H1 (cell line): ENCODE measurements around the gene LCN6. TPM values are rescaled to one million over a fixed set of nuclear protein-coding genes. Genes with fewer than 3 reads are reported as not detected.

Source experiments
- SP1 ChIP-seq: IDR thresholded peaks from 2 replicates; pipeline ENCODE4 v1.6.1; 2011; ENCODE audit warnings: low read depth, low read length
- SUZ12 ChIP-seq: fragments of 200-600 bp; sonication (generic); IDR thresholded peaks from 2 replicates; pipeline ENCODE4 v1.6.1; 2012; ENCODE audit warnings: mild to moderate bottlenecking, inconsistent platforms, low read length, moderate library complexity, mixed read lengths
- polyA plus RNA-seq, 7 experiments: library from polyadenylated mRNA; depleted of rRNA in 3 of 7; stranded (reverse) in 5 of 7; unstranded in 2 of 7; fragments of >200 nt in 5 of 7; fragments of 200-250 nt in 2 of 7; gene quantifications; 1 replicate in 5 of 7; 2 replicates in 1 of 7; 4 replicates in 1 of 7; pipeline versions ENCODE4 v1.2.1 to v1.2.3, GENCODE V29; 2011 to 2013; ENCODE audit warnings: missing spikeins in 2 of 7, mixed read lengths in 2 of 7
- total RNA-seq: library from RNA; stranded (reverse); fragmentation: NEBNext Ultra II Directional; extraction: Animal tissue kit (Norgen Biotek cat#: 25700); gene quantifications from 2 replicates; pipeline ENCODE4 v1.2.1, GENCODE V29; 2021
- TF ChIP-seq, protein P1 (sequence below): IDR thresholded peaks from 2 replicates; pipeline ENCODE4 v1.6.1; 2012; ENCODE audit warnings: low read length, inconsistent platforms

Gene LCN6
- total and polyA plus RNA-seq, 2 of the 8 experiments (the other 6 are each of a cell fraction or from before 2014, with no cell fraction given) = not detected

DNA sequence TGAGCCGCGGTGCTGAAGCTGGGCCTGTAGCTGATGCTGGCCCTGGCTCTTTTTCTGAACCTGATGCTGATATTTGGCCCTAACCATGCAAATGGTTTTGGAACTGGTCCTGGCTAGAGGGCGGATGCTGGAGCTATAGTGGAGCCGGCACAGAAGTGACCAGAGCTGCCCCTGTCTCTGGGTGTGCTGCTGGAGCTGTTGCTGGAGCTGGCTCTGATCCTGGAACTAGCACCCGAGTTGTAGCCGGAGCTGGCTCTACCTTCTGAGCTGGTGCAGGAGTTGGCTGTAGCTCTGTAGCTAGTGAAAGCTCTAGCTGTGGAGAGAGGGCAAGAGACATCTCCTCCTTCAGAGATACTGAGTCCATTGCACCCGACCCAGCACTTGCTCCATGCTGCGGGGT lies 18.4 kb downstream of the LCN6 start (continued):
- TF ChIP-seq, protein P1, sequence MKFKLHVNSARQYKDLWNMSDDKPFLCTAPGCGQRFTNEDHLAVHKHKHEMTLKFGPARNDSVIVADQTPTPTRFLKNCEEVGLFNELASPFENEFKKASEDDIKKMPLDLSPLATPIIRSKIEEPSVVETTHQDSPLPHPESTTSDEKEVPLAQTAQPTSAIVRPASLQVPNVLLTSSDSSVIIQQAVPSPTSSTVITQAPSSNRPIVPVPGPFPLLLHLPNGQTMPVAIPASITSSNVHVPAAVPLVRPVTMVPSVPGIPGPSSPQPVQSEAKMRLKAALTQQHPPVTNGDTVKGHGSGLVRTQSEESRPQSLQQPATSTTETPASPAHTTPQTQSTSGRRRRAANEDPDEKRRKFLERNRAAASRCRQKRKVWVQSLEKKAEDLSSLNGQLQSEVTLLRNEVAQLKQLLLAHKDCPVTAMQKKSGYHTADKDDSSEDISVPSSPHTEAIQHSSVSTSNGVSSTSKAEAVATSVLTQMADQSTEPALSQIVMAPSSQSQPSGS = no peak
- no peak for TF ChIP-seq SUZ12
- TF ChIP-seq SP1 = no peak
